Measurements from ENCODE around the gene GOLGA8M.
"Not testable (repeated sequence)": the region's sequence is repeated elsewhere in the genome, so short reads cannot be mapped to it uniquely, and the experiment has no call there.

GRCh38 chr15:28738200-28738561 is 26.0 kb upstream of the GOLGA8M start:
- not testable (repeated sequence) for TF ChIP-seq POLR2A (IDR thresholded peaks at IDR 0.05; ENCODE audit: low read length); GATA1 (IDR thresholded peaks at IDR 0.05; ENCODE audit: low read depth, low read length)
